IPS-NIHi11 (cell line): ENCODE measurements around the gene SGSM2.

ENCODE experiments used
- DNase-seq: peaks from one replicate; pipeline ENCODE4 v3.0.0; 2012; ENCODE audit warnings: mixed read lengths, low spot score

The SGSM2 gene

GRCh38 chr17:2386400-2387085 lies 49.2 kb downstream of the SGSM2 start:
- DNase-seq: no peak

GRCh38 chr17:2387086-2388019 lies 50.1 kb downstream of the SGSM2 start:
- DNase-seq: no peak

- DNase-seq: no peak
Measured at GRCh38 chr17:2388020-2388682, 50.9 kb downstream of the SGSM2 start.

DNA sequence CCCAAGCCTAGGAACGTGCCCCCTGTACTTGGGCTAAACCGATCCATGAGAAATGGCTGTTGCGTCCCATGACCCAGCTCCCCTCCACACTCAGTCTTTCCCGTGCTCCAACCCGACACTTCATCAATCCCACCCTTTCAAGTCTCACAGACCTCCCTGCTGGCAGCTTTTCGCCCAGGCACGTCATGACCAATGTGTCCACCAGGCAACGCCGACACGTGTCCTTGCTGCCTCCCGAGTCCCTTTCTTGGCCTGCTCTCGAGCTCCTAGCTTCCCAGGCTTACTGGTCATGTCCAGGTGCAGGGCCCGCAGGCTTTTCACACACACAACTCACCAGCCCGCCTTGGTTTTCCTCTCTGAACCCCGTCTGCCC lies 51.4 kb downstream of the SGSM2 start:
- no peak for DNase-seq

DNA sequence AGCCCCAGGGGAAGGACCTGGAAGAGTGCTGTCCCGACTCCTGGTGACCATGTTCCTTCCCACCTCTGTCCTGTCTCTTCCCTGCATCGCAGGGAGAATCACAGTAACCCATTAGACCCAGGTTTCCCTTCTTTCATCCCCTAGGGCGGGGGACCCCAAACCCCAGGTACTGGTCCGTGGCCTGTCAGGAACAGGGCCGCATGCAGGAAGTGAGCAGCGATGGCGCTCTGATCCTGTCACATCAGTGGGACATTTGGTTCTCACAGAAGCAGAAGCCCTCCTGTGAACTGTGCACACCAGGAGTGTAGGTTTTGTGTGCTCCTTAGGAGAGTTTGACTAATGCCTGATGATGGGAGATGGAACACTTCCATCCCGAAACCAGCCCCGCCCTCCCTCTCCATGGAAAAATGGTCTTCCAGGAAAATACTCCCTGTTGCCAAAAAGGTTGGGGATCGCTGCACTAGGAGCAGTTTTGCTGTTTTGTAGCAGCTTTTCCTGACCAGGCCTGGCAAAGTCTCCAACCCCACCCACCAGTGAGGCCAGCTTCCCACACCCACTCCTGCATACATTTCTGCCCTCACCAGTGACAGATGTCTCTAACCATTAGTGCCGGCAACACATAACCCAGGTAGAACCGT lies 53.0 kb downstream of the SGSM2 start:
- no peak for DNase-seq

- DNase-seq: no peak
Measured at GRCh38 chr17:2391597-2392251, 54.4 kb downstream of the SGSM2 start.

GRCh38 chr17:2392252-2393173 lies 55.2 kb downstream of the SGSM2 start:
- DNase-seq: peak; percentile 95

DNA sequence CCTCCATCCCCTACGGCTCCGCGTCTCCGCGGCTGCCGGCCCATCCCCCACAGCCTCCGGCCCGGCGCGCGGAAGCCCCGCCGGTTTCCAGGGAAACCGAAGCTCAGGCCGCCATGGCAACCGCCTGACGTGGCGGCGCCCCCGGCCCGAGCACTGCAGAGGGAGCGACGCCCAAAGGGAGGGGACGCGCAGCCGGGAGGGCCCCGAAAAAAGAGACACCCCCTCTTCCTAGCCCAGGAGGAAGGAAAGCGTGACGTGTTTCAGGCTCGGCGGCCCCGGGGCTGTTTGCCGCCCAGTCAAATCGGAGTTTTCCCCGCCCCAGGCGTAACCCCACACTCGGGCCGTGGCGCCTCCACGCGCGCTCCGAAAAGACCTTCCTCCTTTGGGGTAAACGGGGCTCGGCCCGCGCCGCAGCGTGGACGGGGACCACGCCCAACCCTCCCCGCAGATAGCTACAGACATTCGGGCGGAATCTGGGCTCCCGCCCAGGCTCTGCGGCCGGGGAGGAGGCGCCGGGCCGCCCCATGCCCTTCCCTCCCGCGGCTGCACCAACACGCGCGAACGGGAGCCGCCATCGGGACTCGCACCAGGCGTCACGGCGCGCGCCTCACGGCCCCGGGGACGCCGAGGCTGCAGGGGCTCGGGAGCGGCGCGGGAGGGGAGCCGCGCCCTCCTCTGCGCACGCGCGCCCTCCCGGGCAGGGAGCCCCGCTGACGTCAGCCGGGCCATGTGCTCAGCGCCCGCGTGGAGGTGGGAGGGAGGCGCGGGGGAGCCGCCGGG lies 56.1 kb downstream of the SGSM2 start:
- DNase-seq: peak; percentile 79

DNA sequence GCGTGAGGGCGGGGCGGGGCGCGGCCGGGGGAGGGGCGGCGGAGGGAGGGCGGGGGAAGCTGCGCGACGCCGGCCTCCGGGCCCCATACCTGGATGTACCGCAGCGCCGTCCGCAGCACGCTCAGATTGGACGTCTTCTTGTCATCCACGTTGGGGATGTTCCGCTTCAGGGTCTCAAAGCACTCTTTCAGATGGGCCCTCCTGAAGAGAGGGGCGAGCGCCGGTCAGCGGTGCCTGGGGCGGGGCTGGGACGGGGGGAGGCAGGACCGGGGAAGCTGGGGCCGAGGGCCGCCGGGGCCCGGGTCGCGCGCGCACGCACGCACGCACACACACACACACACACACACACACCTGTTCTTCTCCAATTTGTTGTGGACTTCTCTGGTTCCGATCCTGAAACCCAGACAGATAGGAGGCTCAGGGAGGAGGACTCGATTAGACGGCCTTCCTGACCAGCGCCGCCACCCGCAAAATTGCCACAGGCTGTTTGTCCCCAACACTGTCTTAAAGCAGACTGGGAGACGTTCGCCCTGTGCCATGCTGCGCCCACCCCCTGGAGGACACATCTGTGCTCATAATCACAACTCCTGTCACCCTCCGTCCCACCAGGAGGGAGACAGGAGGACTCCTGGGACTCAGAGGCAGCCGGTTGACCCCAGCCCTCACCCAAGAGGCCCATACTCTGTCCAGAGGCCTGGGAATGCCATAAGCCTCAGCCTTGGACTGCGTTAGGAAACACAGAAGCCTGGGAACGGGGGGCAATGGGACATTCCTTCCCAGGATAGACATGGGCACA lies 56.9 kb downstream of the SGSM2 start:
- DNase-seq: no peak

DNA sequence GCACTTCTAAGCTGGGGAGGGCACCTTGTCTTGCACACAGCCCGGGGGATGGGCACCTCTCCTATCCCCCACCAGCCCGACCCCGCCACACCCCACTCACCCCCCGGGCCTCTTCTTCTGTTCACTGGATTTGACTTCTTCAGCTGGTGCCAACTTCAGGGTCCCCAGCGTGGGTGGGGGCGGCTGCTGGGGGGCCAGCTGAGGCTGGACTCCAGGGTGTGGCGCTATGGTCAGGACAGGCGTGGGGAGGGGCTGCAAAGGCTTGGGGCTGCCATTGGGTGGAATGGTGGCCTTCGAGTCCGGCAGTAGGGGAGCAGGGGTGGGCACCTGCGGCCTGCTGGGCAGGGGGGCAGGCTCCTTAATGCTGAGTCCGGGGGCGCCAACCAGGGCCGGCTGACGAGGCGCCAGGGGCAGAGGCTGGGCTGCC lies 57.5 kb downstream of the SGSM2 start:
- DNase-seq: no peak

GRCh38 chr17:2395258-2396181 lies 58.2 kb downstream of the SGSM2 start:
- no peak for DNase-seq

DNA sequence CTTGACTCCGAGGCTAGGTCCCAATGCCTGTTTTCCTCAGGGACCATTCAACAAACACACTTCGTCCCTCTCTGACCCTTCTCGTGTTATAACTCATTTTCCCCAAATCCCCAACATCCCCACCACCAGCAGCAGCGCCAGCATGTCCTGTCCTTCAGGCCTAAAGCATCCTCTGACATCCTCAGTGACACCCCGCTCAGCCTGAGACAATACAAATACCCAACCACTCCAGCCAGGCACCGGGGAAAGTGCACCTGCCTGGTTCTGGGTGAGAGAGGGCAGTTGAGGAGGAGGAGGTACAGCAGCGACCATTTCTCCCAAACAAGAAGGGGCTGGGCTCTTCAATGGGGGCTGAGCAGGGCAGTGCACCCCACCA lies 58.9 kb downstream of the SGSM2 start:
- no peak for DNase-seq

GRCh38 chr17:2396568-2397246 lies 59.4 kb downstream of the SGSM2 start:
- peak; percentile 46 for DNase-seq

- DNase-seq: no peak
Measured at GRCh38 chr17:2397247-2398171, 60.2 kb downstream of the SGSM2 start.

DNA sequence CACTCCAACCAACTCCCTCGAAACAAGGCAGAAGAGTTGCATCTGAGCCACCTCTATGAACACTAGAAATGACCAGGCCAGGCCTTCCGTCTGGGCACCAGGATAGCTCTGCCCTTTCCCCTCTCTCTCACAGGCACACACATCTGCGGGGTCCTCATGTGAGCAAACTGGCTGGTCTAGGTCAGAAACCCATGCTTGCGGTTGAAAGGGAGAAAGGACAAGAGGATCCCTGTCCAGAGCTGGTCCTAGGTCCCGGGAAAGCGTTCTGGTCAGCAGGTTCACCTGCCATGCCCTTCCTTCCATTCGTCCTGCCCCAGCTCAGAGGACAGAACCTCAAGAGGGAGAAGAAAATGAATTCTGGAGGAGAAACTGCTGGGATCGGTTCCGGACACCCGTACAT lies 60.9 kb downstream of the SGSM2 start:
- DNase-seq: no peak
